Measurements from ENCODE around the gene ACAD8.

Gene ACAD8

GRCh38 chr11:134292661-134293060 lies 39.3 kb downstream of the ACAD8 start:
- no peak for DNase-seq

- no peak for DNase-seq
Observed at GRCh38 chr11:134293119-134294113, 40.0 kb downstream of the ACAD8 start.

- no peak for DNase-seq
Observed at GRCh38 chr11:134294664-134295063, 41.3 kb downstream of the ACAD8 start.

GRCh38 chr11:134312223-134312622 lies 58.9 kb downstream of the ACAD8 start:
- no peak for DNase-seq

- no peak for DNase-seq
Observed at GRCh38 chr11:134312807-134313206, 59.4 kb downstream of the ACAD8 start.

GRCh38 chr11:134313379-134313778 lies 60.0 kb downstream of the ACAD8 start:
- no peak for DNase-seq

- DNase-seq: no peak
Observed at GRCh38 chr11:134313821-134314607, 60.6 kb downstream of the ACAD8 start.
